Calu3 (cell line): ENCODE data around the gene SCYL3. TPM values are rescaled to one million over a fixed set of nuclear protein-coding genes. Genes with fewer than 3 reads are reported as not detected.

Experiments
- BruUV-seq: library from RNA; stranded (reverse); fragments of 400-500 nt; replicated peaks from 2 replicates; lab custom pipeline; 2021; lab: Mats Ljungman, UMichigan
- CTCF ChIA-PET: fragments of 300-600 bp; sonication (Branson Sonifier 250); formaldehyde crosslinking; loops from one replicate; lab custom pipeline; 2022; ENCODE audit warnings: antibody characterized with exemption; lab: Charles Lee
- DNase-seq: peaks from one replicate; pipeline ENCODE4 v3.0.0; 2022
- H3K27ac Mint-ChIP-seq: one replicate; pipeline ENCODE4 v1.8.0; 2022; ENCODE audit warnings: mixed read lengths; ENCODE audit not compliant: unreplicated experiment
- H3K27me3 Mint-ChIP-seq: one replicate; pipeline ENCODE4 v1.8.0; 2022; ENCODE audit warnings: mixed read lengths; ENCODE audit not compliant: unreplicated experiment
- H3K36me3 Mint-ChIP-seq: one replicate; pipeline ENCODE4 v1.8.0; 2022; ENCODE audit warnings: mild to moderate bottlenecking, moderate library complexity, mixed read lengths; ENCODE audit not compliant: insufficient read depth, unreplicated experiment
- H3K4me1 Mint-ChIP-seq: one replicate; pipeline ENCODE4 v1.8.0; 2022; ENCODE audit warnings: mild to moderate bottlenecking, low read depth, mixed read lengths; ENCODE audit not compliant: unreplicated experiment
- H3K4me3 Mint-ChIP-seq: one replicate; pipeline ENCODE4 v1.8.0; 2022; ENCODE audit warnings: mild to moderate bottlenecking, low read depth, moderate library complexity, mixed read lengths; ENCODE audit not compliant: unreplicated experiment
- H3K9me3 Mint-ChIP-seq: one replicate; pipeline ENCODE4 v1.8.0; 2022; ENCODE audit warnings: low read depth, mixed read lengths; ENCODE audit not compliant: unreplicated experiment
- CTCF ChIP-seq: fragments of 200-600 bp; IDR thresholded peaks from one replicate; pipeline ENCODE4 v1.8.0; 2022; ENCODE audit warnings: antibody characterized with exemption; ENCODE audit not compliant: unreplicated experiment
- intact Hi-C: fragments of 100-400 bp; cut with micrococcal nuclease; formaldehyde crosslinking; loops from one replicate; pipeline ENCODE4 v1.10.0; 2022; ENCODE audit not compliant: unreplicated experiment
- total RNA-seq: library from RNA; stranded (reverse); gene quantifications from 2 replicates; pipeline ENCODE4 v1.2.3, GENCODE V29; 2022

Gene SCYL3
- total RNA-seq, 1 experiment from 2014 or later: 18.3 TPM

GRCh38 chr1:169836198-169836597 is 57.5 kb downstream of the SCYL3 start:
- BruUV-seq: no TSS peak
- no peak for TF ChIP-seq CTCF
- Mint-ChIP-seq H3K4me1 (no peaks in the 10 kb centered on the region), H3K27me3 (no peaks in the 10 kb centered on the region), H3K27ac (no peak overlapping the region), H3K36me3 (peaks cover 38% of the 10 kb centered on the region), H3K4me3 (no peak overlapping the region), H3K9me3 (peaks cover 11% of the 10 kb centered on the region)
- intact Hi-C loops: no loop called here
- no peak for DNase-seq
- CTCF ChIA-PET: interaction anchor here (0.9 kb wide), 1 partner anchor 91 kb away, joined by 3 read pairs; no protein-coding TSS in a partner anchor

DNA sequence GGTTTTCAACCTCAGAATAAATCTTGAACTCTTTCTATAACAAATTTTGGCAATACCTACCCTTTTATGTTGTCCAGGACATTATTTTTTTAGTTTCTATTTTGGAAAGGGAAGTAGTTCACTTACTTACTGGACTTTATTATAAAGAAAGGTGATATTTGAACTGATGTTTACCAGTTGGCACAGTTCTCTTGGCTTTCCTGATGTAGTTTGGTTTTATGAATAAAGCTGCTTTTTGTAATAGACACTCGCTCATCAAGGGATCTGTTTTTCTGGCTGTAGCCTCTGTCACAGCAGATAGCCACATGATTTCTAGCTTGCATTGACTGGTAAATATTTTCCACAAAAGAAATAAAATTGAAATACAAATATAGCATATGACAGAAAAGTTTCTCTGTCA is 58.0 kb downstream of the SCYL3 start:
- no peak overlapping the region for H3K4me3 Mint-ChIP-seq
- no peaks in the 10 kb centered on the region for H3K4me1 Mint-ChIP-seq
- H3K27ac Mint-ChIP-seq: no peak overlapping the region
- no peaks in the 10 kb centered on the region for H3K27me3 Mint-ChIP-seq
- intact Hi-C loops: no loop called here
- peaks cover 36% of the 10 kb centered on the region for H3K36me3 Mint-ChIP-seq
- BruUV-seq: no TSS peak
- DNase-seq: no peak
- H3K9me3 Mint-ChIP-seq: peaks cover 7% of the 10 kb centered on the region
- no peak for TF ChIP-seq CTCF
- CTCF ChIA-PET: no interaction called here

DNA sequence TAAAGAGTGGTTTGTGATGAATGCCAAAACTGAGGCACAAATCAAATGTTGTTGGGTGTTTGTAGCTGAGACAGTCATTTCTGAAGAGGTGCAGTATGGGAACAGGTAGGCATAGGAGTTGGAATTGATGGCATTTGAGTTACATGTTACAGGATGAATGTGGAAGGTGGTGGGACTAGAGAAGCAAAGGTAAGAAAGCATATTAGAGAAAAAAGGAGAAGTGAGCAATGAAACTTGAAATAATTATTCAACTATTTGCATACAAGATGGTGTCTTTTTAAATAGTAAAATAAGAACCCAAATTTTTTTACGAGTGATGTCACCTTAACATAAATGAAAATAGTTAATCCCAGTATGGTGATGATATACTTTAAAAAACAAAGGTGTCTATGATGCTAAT is 58.8 kb downstream of the SCYL3 start:
- no TSS peak for BruUV-seq
- Mint-ChIP-seq H3K27ac (no peak overlapping the region), H3K4me3 (no peak overlapping the region), H3K9me3 (peaks cover 3% of the 10 kb centered on the region), H3K4me1 (no peaks in the 10 kb centered on the region), H3K27me3 (no peaks in the 10 kb centered on the region), H3K36me3 (peaks cover 30% of the 10 kb centered on the region)
- intact Hi-C loops: no loop called here
- TF ChIP-seq CTCF: no peak
- CTCF ChIA-PET: no interaction called here
- DNase-seq: no peak

- CTCF ChIA-PET: interaction anchor here (0.6 kb wide), 2 partner anchors 287 to 311 kb away, joined by 4 to 8 read pairs; no protein-coding TSS in a partner anchor
Measured at GRCh38 chr1:169833179-169833901, 60.4 kb downstream of the SCYL3 start.

More at GRCh38 chr1:169833179-169833901, 60.4 kb downstream of the SCYL3 start:
- intact Hi-C loops: no loop called here
- Mint-ChIP-seq H3K4me1 (no peaks in the 10 kb centered on the region), H3K36me3 (peaks cover 15% of the 10 kb centered on the region), H3K9me3 (no peaks in the 10 kb centered on the region), H3K4me3 (no peak overlapping the region), H3K27me3 (no peaks in the 10 kb centered on the region), H3K27ac (no peak overlapping the region)
- no peak for TF ChIP-seq CTCF
- no peak for DNase-seq
- BruUV-seq: no TSS peak
